Retina (tissue), 1 donor: Measurements from ENCODE around the gene ARHGAP26.

Source experiments
- DNase-seq: peaks from one replicate; pipeline ENCODE4 v3.0.0-alpha.2; 2016

Gene ARHGAP26

DNA sequence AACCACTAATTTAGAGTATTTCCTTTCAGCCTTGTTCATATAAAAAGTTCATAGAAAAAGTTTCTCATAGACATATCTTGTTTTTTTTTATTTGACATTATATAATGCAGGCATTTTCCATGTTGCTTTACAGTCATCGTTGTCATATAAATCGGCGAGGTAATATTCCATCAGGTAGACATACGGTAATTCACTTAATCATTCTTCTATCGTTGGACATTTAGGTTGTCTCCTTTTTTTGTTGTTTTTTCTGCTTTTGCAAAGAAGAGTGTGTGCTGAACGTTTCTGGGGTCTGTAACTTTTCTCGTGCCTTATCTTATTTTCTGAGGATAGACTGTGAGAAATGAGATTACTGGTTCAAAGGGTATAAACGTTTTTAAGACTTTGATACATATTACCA lies 283.6 kb downstream of the ARHGAP26 start:
- no peak for DNase-seq

DNA sequence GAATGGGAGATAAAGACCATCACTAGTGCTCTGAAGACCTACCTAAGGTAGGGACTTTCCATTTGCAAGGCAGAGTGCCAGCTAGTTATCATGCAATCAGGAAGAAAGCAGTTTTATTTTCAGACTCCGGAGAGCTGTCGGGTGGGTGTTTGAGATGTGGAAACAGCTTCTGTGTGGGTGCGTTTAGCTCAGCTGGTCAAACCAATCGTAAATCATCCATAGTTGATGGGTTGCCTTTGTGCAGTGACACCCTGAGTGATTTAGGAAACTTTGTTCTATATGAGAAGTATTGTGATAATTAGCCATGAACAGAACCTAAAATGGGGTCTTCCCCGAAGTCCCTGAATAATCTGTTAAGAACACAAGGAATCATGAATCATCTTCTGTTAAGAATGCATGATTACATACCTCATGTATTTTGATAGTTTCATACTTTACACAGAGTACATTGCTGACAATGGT lies 284.3 kb downstream of the ARHGAP26 start:
- DNase-seq = no peak

DNA sequence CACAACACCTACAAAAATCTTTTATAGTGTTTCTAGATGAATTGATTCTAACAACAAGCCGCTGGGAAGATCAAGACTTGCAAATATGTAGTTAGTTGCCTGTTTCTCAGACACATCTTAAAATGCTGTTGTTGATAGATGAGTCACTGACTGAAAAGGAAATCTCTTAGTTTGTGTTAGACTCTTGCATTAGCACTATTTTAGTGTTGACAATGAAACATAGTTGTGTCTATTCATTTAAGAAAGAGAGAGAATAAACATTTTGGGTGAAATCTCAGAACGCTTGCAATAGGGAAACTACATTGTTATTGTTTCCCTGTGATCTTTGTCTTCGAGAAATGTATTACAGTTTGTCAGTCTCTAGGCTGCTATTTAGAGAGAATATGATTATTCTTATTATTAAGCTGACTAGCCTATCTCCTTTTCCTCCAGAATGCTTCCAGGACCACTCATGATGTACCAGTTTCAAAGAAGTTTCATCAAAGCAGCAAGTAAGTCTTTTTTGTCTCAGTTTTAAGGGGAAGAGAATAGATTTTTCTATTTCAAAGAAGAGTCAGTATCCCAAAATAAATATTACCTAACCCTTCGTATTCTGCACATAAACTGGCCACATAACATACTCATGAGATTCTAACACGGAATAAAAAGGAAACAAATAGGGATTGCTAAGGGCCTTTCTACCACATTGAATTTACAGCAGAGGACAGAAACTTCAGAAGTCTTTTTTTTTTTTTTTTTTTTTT lies 285.6 kb downstream of the ARHGAP26 start:
- DNase-seq = no peak

DNA sequence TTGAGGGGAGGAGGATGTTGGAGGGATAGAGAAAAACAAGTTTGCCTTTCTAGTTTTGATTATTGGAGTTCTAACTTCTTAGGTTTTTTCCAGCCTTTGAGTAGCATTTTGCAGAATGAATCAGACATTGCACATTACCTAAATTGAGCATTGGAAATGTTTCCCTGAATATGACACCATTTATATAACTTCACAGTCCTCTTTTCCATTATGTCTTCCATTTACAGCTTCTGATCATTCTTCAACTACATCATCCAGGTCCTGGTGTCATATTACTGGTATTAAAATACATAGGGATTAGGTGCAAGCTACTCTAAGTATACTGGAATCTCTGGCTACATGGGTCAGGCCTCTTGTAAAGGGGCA lies 286.1 kb downstream of the ARHGAP26 start:
- DNase-seq = no peak

DNA sequence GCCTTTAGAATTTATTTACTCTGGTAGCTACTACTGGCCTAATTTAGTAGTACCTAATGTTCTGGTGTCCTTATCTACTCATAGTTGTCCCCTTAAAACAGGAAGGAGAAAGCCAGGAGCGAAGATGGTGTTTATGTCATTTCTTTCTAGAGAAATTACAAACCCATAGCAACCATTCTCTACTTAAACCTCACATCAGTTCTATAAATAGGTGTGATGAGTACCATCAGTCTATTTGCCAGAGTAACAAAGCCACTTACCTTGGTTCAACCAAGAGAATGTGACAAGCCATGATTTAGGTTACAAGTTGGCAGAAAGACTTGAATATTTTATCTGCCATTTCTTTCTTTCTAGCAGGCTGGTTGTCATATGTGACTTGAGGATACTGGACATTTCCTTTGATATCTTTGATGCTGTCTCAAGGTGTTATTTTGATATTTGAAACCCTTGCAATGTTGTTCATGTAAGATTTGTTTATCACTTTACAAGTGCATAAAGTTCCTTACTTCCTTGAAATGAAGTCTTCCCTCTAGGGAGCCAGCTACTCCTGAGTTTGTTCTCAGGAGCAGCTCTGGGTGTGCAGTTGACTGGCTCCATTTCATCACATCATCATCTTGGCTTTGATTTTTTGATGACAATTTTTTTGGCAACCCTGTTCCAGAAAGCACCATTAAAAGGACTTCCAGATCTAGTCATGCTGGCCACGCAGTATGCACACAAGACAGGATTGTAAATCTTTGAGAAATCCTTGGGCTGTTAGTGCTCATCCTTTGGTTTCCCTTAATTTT lies 286.8 kb downstream of the ARHGAP26 start:
- no peak for DNase-seq

DNA sequence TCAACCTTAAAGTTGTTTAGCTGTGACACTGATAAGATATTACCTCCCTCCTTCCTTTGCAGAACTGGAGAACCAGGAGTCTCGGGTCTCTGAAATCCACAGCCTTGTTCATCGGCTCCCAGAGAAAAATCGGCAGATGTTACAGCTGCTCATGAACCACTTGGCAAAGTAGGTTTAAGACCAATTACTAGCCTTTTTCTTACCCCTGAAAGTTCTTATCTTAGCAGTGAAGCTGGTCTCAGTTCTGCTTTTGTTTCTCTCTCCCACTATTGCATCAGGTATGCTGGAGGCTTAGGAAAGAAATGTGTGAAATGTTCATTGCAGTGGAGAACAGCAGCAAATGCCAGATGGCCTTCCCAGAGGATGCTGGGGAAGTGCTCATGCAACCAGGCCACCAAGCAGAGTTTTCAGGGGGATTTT lies 287.4 kb downstream of the ARHGAP26 start:
- no peak for DNase-seq

DNA sequence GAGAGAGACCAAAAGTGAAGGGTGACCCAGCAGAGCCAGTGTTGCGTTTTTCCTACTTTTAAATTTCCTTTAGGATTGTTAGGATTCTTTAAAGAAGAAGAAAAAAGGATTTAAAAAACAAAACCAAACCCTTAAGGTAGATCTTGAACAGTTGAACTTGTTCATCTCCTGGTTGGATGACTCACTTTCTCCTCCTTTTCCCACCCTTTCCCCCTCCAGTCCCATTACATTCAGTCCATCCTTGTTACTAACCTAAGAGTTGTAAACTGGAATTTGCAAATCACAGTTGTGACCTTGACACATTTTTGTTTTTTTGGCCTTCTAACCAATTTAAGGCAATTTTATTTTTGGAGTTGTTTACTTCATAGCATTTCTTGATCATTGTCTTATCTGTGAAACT lies 289.2 kb downstream of the ARHGAP26 start:
- DNase-seq = no peak

DNA sequence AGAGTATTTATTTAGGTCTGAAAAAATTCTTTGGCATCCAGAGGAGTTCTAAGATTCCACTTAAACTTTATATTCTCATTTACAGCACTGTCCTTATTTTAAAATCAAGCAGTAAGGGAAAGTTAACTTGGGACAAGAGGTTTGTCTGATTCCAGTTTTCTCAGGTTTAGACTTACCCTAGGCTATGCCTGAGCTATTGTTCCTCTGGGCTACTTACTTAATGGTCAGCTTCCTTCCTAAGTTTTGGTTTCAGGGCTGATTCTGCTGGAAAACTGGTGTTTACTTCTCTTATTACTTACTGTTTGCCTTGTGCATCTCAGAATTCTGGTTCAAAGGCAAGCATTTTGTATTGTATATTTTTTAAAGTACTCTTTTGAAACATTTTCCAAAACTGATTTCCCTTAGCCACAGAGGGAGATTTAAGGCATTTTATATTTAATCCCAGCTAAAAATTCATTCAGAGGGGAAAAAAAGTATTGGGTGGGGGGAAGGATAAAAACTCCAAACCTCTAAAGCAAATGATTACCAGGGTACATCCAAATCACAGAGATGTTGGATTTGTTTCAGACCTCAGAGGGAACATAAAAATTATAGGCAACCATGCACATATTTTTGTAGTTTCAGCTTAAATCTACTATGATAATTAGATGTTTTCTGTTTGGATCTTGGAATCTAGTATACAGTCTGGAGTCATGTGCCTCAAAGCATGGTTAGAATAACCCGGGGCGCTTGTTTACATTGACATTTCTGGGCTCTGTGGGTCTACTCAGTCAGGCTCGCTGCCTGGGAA lies 290.0 kb downstream of the ARHGAP26 start:
- no peak for DNase-seq

DNA sequence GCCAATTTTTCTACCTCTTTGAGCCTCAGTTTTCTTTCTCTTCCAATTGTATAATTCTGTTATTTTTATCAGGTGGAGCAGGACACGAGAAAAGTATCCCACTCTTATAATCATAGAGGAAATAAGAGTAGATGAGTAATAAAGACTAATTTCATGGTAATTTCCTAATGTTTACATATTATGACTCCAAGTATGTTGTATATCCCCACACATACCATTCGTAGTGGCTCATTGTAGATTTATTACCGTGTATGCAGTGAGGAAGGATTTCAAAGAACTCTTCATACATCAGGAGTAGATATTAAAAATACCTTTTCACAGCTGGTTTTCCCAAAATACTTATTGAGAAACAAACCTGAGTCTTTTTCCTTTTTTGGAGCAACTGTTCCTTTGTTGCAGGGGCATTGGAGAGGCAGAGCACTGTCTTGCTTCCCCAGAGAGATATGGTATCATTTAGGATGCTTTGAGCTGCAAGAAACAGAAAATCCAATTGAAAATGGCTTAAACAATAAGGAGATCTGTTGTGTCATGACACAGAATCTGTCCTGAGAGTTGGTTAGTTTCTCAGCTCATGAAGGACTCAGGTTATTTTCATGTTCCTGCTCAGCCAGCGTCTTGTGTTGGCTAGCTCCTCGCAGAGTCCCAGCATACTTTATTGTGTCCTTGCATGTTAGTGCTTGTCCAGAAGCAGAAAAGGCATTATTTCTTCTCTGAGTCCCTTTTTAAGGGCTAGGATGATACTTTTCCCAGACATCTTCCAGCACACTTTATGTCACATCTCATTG lies 291.2 kb downstream of the ARHGAP26 start:
- DNase-seq = no peak

DNA sequence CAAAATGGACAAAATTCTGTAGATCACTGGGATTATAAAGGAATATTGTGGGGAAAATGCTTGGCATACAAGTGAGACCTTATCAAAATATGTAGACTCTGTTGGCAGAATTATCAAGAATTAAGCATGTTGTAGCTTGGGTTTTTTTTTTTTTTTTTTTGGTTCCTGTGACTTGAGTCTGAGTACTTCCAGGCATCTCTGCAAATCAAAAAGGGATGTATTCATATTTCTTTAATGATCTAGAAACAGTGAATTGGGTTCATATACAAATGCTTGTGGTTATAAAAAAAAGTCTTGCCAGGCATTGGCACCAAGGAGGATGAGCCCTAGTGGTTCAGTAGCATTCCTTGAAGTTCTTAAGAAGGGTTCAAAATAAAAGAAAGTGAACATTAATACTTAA lies 292.2 kb downstream of the ARHGAP26 start:
- DNase-seq = no peak

DNA sequence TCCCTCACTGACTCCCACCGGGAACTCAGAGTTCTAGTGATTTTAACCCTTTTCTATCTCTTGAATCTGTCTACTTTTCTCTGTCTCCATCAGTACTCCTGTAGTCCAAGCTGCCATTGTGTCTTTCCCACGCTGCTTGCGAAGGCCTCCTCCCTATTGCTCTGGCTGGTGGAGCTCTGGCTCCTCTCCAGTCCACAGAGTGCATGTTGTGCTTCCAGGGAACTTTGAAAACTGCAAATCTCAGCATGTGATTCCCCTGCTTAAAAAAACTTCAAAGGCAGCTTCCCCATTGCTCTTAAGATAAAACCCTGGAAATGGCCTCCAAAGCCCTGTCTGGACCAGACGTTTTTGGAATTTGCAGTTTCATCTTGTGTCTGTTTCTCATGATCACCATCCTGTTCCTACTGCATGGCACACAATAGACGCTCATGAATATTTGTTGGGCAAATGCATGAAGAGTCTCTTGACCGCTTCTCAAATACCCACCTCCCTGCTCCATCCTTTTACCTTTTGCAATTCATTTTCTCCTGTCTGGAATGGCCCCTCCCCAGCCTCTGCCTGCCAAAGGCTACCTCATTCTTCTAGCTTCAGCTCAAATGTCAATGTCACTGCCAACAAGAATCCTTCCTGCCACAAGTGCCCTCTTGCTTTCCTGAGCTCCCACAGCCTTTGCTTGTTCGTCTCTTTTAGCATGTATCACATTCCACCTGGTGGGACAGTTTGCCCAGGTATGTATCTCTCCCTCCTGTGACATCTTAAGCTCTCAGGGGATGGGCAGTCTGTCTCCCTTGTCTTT lies 293.2 kb downstream of the ARHGAP26 start:
- DNase-seq = no peak

DNA sequence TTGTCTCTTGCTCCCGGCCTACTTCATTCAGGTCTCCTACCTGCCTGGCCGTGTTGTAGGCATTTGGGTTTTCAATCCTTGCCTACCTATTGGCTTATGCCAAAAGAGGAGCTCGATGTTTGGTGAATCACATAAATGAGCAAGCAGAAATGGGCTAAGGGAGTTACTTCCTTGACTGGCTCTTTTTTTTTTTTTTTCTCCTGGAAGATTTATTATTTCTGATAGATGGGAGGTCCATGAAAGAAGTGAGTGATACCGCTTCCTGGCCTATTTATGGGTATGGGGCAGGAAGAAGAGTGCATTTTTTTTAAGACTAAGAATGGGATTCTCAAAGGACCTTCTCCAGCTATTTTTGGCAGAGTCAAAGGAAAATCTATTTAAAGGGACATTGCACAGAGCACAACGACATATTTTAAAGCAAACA lies 294.1 kb downstream of the ARHGAP26 start:
- DNase-seq = no peak

DNA sequence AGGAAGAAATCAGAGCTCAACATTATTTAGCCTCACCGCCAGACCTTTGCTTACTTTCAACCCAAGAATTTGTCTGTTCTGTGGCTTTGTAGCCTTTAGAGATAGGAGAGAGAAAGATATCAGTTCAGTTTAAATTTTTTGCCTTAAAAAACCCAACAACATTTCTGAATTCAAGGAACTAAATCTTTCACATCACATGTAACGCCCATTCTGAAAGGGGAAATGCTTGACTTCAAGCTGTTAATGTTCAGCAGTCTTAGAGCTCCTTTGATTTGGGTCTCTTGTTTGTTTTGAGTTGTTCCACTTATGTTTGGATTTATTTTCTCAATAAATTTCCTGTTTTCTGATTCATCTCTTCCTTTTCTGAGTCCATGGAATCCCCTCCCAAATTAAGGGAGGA lies 294.5 kb downstream of the ARHGAP26 start:
- no peak for DNase-seq

DNA sequence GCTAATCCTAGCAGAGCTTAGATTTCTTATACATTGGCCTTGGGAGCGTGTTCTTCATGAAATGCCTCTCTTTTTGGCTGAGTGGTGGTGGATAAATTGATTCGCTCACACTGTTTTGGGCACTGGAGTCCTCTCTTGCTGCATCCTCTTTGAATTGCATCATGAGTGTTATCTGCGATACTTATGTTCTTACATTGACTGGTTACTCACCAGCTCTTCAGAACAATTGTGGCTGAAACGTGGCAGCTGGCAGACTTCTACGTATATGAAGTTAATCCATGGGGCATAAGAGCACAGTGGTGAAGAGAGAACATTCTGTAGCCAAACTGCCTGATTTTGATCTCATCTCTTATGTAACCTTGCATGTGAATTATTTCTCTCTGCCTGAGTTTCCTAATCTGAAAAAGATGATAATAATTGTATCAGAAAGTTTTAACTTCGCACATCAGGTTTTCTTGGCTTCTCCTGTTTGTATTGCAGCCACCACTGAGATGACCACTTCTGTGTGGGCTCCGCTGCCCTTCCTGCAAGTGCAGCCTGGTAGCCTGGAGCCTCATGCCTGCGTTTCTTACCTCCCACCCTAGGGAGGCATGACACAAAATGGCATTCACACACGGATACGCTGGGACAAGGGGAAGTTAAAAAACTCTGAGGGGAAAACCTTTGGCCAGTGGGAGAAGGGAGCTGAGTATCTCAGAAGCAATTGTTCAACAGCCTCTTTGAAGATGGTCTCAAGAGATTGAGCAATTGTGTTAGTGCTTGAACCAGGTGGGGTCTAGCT lies 295.2 kb downstream of the ARHGAP26 start:
- DNase-seq = no peak

DNA sequence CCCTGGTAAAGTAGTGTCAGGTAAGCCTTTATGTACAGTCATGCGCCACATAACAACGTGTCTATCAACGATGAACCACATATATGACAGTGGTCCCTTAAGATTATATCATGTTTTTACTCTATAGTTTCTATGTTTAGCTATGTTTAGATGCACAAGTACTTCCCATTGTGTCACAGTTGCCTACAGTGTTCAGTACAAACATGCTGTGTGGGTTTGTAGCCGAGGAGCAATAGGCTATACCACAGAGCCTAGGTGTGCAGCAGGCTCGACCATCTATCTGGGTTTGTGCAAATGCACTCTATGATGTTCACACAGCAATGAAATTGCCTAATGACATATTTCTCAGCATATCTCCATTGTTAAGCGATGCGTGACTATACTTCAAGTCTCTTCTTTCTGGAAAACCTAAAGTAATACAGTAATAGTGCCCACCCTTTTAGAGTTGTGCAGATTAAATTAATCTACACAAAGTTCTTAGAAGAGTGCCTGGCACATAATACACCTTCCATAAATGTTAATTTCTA lies 295.9 kb downstream of the ARHGAP26 start:
- no peak for DNase-seq

DNA sequence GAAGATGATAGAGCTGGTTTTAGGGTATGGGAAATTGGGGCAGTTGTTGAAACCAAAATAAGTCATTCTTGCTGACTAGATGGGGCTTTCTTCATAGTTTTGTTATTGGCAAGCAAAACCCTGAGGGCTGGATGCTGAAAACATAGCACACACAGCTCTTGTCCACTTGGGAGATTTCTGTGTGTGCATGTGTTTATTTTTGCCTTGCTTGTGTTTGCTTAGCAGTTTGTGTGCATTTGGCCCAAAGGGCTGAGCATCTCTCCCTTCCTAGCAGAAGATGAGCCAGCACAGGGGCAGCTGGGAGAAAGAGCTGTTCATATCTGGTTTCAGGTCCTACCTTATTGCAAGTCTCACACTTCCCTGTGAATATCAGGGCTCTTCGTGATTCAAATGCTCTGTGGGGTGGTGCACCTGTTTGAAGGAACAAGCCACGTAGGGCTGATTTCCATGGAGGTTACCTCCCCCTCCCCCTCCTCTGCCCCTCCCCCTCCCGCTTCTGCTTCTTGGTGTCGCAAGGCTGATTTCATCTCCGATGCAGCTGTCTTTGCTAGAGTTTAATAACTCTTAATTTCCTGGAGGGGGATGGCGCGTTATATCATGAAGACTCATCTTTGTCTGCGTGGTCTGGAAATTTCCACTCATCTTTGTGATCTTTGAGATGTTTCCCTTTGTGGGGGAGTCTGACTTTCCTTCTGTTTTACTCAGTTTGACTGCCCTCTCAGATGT lies 296.5 kb downstream of the ARHGAP26 start:
- no peak for DNase-seq

DNA sequence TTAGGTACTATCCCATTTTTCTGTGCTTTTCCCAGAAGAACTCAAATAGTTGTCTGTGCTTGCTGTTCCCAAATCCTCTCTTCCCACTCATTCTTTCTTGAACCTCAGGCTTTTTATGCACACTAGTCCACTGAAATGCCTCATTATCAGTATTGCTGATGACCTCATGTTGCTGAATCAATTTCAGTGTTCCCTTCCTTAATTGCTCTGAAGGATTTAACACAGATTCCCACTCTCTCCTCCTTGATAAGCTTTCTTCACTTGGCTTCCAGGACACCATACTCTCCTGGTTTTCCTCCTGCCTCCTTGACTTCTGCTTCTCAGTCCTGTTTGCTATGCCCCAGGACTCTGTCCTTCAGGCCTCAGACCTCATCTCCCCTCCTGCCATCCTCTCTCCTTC lies 298.5 kb downstream of the ARHGAP26 start:
- no peak for DNase-seq

DNA sequence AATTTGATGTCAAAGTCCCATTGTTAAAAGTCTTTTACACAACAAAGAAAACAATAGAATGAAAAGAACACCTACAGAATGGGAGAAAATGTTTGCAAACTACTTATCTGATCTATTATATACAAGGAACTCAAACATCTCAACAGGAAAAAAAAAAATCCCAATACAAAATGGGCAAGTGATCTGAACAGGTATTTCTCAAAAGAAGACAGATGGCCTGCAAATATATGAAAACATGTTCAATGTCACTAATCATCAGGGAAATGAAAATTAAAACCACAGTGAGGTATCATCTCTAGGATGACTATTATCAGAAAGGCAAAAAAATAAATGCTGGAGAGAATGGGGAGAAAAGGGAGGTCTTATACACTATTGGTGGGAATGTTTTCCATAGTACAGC lies 301.8 kb downstream of the ARHGAP26 start:
- DNase-seq = no peak

DNA sequence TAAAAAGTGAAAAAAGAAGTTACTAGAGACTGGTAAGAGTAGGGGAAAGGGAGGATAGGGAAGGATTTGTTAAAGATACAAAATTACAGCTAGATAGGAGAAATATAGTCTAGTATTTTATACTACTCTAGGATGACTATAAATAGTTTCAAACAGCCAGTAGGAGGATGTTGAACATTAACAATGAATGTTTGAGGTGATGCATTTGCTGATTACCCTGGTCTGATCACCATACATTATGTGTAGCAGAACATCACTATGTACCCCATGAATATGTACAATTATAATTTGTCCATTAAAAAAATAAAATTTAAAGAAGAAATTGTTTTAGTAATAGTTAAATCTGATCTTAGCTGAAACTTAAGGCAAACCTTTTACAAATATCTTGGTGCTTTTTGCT lies 302.6 kb downstream of the ARHGAP26 start:
- DNase-seq = no peak

DNA sequence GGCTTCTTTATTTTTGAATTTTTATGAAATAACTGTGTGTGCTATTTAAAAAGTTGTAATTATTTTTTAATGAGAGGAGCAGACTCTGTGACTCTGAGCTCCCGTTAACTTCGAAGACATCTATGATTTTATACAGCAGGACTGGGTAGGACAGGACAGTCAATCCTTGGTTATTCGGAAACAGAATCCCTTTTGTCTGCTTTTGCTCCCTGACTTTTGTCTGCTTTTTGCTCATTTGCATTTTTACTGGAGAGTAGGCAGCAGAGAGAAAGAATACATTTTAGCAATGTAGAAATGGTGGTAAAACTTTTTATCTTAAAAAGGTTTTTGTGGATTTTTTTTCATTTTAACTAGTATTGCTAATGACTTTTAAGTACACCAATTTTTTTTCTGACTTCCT lies 303.6 kb downstream of the ARHGAP26 start:
- no peak for DNase-seq
